ENCODE measurements around the gene APOA4. TPM values are rescaled to one million over a fixed set of nuclear protein-coding genes. Genes with fewer than 3 reads are reported as not detected.

Gene APOA4
- total and polyA plus RNA-seq, 9 of the 15 experiments (the other 6 are each of a cell fraction or from before 2014, with no cell fraction given) = 0.07 TPM; not detected in 8

GRCh38 chr11:116833491-116833815 lies 10.3 kb upstream of the APOA4 start:
- Histone ChIP-seq H3K9me3 (replicated peaks; ENCODE audit: control insufficient read depth, insufficient read depth, low read depth, low read length) (no peaks in the 10 kb centered on the region), H3K4me3 (no peak overlapping the region), H3K4me2 (ENCODE audit: insufficient read depth, low read length) (no peak overlapping the region), H3K4me1 (replicated peaks in 1 of 2; ENCODE audit: control insufficient read depth in 2 of 2, insufficient read depth in 2 of 2, low read length in 2 of 2) (peaks cover 6 to 37% of the 10 kb centered on the region in 2 experiments; a peak in 3 of 5 replicates), H3K36me3 (ENCODE audit: control insufficient read depth, insufficient read depth, low read length) (no peaks in the 10 kb centered on the region), H3K27me3 (ENCODE audit: control insufficient read depth in 2 of 2, insufficient read depth in 2 of 2, low read length in 2 of 2) (peaks cover 0 to 7% of the 10 kb centered on the region in 2 experiments; a peak in 2 of 5 replicates), H4K20me1 (replicated peaks; ENCODE audit: control insufficient read depth, insufficient read depth, low read length) (no peaks in the 10 kb centered on the region), H3K9ac (ENCODE audit: insufficient read depth in 1 of 2, low read depth in 2 of 2, low read length in 2 of 2) (no peak overlapping the region), H3K27ac (ENCODE audit: extremely low read depth, low read depth, low read length) (no peak overlapping the region), H3K9me1 (ENCODE audit: control insufficient read depth, insufficient read depth, low read length) (no peaks in the 10 kb centered on the region), H2AFZ (ENCODE audit: low read depth, low read length) (no peak overlapping the region), H3K79me2 (ENCODE audit: control insufficient read depth, insufficient read depth, low read length) (no peaks in the 10 kb centered on the region)
- FAIRE-seq = no peak
- no peak for ATAC-seq
- DNase-seq (ENCODE audit: extremely low read depth in 1 of 4, low spot score in 3 of 4) = no peak
- CTCF ChIA-PET (ENCODE audit: low intra/inter-chr PET ratio) = no interaction called here
- POLR2A ChIA-PET = interaction anchor here (0.5 kb wide), 1 partner anchor 28 kb away, joined by 3 read pairs; no protein-coding TSS in a partner anchor
- WGBS (ENCODE audit: insufficient coverage, low coverage, missing lambda C conversion rate) = 33% methylated on average over 10 of the region's 10 CpGs
- no TSS peak for BruUV-seq (replicated peaks)
- intact Hi-C loops (cut with micrococcal nuclease) = loop anchor here (10.0 kb wide), 1 partner anchor 99 kb away; no protein-coding TSS in a partner anchor
- in situ Hi-C loops (cut with MboI) = no loop called here
- TF ChIP-seq KAT7 (CRISPR knock-in tag; IDR thresholded peaks at IDR 0.05; ENCODE audit: borderline replicate concordance) = no peak
- TF ChIP-seq, protein P1, sequence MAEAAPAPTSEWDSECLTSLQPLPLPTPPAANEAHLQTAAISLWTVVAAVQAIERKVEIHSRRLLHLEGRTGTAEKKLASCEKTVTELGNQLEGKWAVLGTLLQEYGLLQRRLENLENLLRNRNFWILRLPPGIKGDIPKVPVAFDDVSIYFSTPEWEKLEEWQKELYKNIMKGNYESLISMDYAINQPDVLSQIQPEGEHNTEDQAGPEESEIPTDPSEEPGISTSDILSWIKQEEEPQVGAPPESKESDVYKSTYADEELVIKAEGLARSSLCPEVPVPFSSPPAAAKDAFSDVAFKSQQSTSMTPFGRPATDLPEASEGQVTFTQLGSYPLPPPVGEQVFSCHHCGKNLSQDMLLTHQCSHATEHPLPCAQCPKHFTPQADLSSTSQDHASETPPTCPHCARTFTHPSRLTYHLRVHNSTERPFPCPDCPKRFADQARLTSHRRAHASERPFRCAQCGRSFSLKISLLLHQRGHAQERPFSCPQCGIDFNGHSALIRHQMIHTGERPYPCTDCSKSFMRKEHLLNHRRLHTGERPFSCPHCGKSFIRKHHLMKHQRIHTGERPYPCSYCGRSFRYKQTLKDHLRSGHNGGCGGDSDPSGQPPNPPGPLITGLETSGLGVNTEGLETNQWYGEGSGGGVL (CRISPR knock-in tag; IDR thresholded peaks at IDR 0.05) = no peak
- TF ChIP-seq, protein P2, sequence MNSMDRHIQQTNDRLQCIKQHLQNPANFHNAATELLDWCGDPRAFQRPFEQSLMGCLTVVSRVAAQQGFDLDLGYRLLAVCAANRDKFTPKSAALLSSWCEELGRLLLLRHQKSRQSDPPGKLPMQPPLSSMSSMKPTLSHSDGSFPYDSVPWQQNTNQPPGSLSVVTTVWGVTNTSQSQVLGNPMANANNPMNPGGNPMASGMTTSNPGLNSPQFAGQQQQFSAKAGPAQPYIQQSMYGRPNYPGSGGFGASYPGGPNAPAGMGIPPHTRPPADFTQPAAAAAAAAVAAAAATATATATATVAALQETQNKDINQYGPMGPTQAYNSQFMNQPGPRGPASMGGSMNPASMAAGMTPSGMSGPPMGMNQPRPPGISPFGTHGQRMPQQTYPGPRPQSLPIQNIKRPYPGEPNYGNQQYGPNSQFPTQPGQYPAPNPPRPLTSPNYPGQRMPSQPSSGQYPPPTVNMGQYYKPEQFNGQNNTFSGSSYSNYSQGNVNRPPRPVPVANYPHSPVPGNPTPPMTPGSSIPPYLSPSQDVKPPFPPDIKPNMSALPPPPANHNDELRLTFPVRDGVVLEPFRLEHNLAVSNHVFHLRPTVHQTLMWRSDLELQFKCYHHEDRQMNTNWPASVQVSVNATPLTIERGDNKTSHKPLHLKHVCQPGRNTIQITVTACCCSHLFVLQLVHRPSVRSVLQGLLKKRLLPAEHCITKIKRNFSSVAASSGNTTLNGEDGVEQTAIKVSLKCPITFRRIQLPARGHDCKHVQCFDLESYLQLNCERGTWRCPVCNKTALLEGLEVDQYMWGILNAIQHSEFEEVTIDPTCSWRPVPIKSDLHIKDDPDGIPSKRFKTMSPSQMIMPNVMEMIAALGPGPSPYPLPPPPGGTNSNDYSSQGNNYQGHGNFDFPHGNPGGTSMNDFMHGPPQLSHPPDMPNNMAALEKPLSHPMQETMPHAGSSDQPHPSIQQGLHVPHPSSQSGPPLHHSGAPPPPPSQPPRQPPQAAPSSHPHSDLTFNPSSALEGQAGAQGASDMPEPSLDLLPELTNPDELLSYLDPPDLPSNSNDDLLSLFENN (IDR thresholded peaks at IDR 0.05; ENCODE audit: low read depth in 2 of 2, low read length in 2 of 2) = no peak
- no peak for TF ChIP-seq CHD7 (IDR thresholded peaks at IDR 0.05; ENCODE audit: low read depth, low read length)
- no peak for TF ChIP-seq NRF1 (conservative IDR thresholded peaks at IDR 0.05 in 1 of 2, IDR thresholded peaks at IDR 0.05 in 1 of 2)
